Smooth muscle cell (in vitro differentiated cells): ENCODE results near the gene HES5. TPM values are rescaled to one million over a fixed set of nuclear protein-coding genes. Genes with fewer than 3 reads are reported as not detected.

Experiments used
- DNase-seq: peaks from one replicate; lab custom pipeline; 2025; ENCODE audit not compliant: unreplicated experiment; lab: John Stamatoyannopoulos, UW
- H2AFZ ChIP-seq: fragments of 200-600 bp; sonication (generic); 2 replicates; pipeline ENCODE4 v1.6.0; 2016; ENCODE audit warnings: antibody characterized with exemption, low read depth, mild to moderate bottlenecking
- H3F3A ChIP-seq: fragments of 200-600 bp; sonication (generic); 2 replicates; pipeline ENCODE4 v1.6.0; 2017; ENCODE audit warnings: antibody characterized with exemption, low read depth
- H3K27ac ChIP-seq: fragments of 200-600 bp; sonication (generic); 2 replicates; pipeline ENCODE4 v1.5.1; 2016; ENCODE audit warnings: low read depth, mild to moderate bottlenecking
- H3K27me3 ChIP-seq: fragments of 200-600 bp; sonication (generic); 2 replicates; pipeline ENCODE4 v1.6.1; 2016; ENCODE audit warnings: low read depth, mild to moderate bottlenecking
- H3K36me3 ChIP-seq: fragments of 200-600 bp; sonication (generic); 2 replicates; pipeline ENCODE4 v1.5.1; 2016; ENCODE audit warnings: low read depth
- H3K4me1 ChIP-seq: fragments of 200-600 bp; sonication (generic); 2 replicates; pipeline ENCODE4 v1.5.1; 2016; ENCODE audit warnings: low read depth
- H3K4me2 ChIP-seq: fragments of 200-600 bp; sonication (generic); 2 replicates; pipeline ENCODE4 v1.6.0; 2016; ENCODE audit warnings: mild to moderate bottlenecking
- H3K4me3 ChIP-seq: fragments of 200-600 bp; sonication (generic); 2 replicates; pipeline ENCODE4 v1.5.1; 2016; ENCODE audit warnings: mild to moderate bottlenecking
- H3K79me2 ChIP-seq: fragments of 200-600 bp; sonication (generic); 2 replicates; pipeline ENCODE4 v1.6.0; 2016; ENCODE audit warnings: low read depth, mild to moderate bottlenecking
- H3K9ac ChIP-seq: fragments of 200-600 bp; sonication (generic); 2 replicates; pipeline ENCODE4 v1.6.0; 2016; ENCODE audit warnings: low read depth
- H3K9me3 ChIP-seq: fragments of 200-600 bp; sonication (generic); replicated peaks from 2 replicates; pipeline ENCODE4 v1.5.1; 2016; ENCODE audit warnings: low read depth
- H4K20me1 ChIP-seq: fragments of 200-600 bp; sonication (generic); 2 replicates; pipeline ENCODE4 v1.6.0; 2016; ENCODE audit warnings: low read depth
- CTCF ChIP-seq: fragments of 200-600 bp; sonication (generic); IDR thresholded peaks from 2 replicates; pipeline ENCODE4 v1.5.1; 2017; ENCODE audit warnings: borderline replicate concordance, mild to moderate bottlenecking, antibody characterized with exemption; ENCODE audit not compliant: insufficient read depth, poor library complexity, severe bottlenecking
- WGBS: methylation state at CpG from one replicate; pipeline ENCODE4 v1.1.7; 2016; ENCODE audit warnings: low lambda C conversion rate; 5-methylcytosine and 5-hydroxymethylcytosine counted together
- polyA plus RNA-seq: library from polyadenylated mRNA; unstranded; fragments of >200 nt; fragmentation: Nextera tagmentation; extraction: Ambion mirVana; gene quantifications from 2 replicates; pipeline ENCODE4 v1.2.1, GENCODE V29; 2016
- total RNA-seq: library from RNA; depleted of rRNA; stranded (reverse); fragments of >200 nt; gene quantifications from 2 replicates; pipeline ENCODE4 v1.2.3, GENCODE V29; 2014

The HES5 gene
- total and polyA plus RNA-seq, 2 experiments from 2014 or later, result 1.6 to 1.7 TPM

GRCh38 chr1:2507744-2508155 is 22.3 kb downstream of the HES5 start:
- H3K4me2 ChIP-seq, result no peak overlapping the region
- no peaks in the 10 kb centered on the region for H3F3A ChIP-seq
- no peak overlapping the region for H2AFZ ChIP-seq
- H3K36me3 ChIP-seq, result no peaks in the 10 kb centered on the region
- WGBS, result 96% methylated on average over 4 of the region's 6 CpGs
- no peaks in the 10 kb centered on the region for H3K27me3 ChIP-seq
- H3K79me2 ChIP-seq, result no peaks in the 10 kb centered on the region
- no peaks in the 10 kb centered on the region for H3K4me1 ChIP-seq
- no peak overlapping the region for H3K9ac ChIP-seq
- no peak for TF ChIP-seq CTCF
- DNase-seq, result no peak
- H3K4me3 ChIP-seq, result no peak overlapping the region
- no peak overlapping the region for H3K27ac ChIP-seq
- H3K9me3 ChIP-seq, result no peaks in the 10 kb centered on the region
- H4K20me1 ChIP-seq, result peaks cover 39% of the 10 kb centered on the region

GRCh38 chr1:2506901-2507565 is 23.0 kb downstream of the HES5 start:
- WGBS, result 63% methylated on average over 15 of the region's 15 CpGs
- Histone ChIP-seq H3K36me3 (no peaks in the 10 kb centered on the region), H2AFZ (no peak overlapping the region), H3F3A (no peaks in the 10 kb centered on the region), H4K20me1 (peaks cover 32% of the 10 kb centered on the region), H3K4me2 (no peak overlapping the region), H3K9me3 (no peaks in the 10 kb centered on the region), H3K9ac (no peak overlapping the region), H3K4me3 (no peak overlapping the region), H3K4me1 (no peaks in the 10 kb centered on the region), H3K27me3 (no peaks in the 10 kb centered on the region), H3K27ac (no peak overlapping the region), H3K79me2 (no peaks in the 10 kb centered on the region)
- TF ChIP-seq CTCF, result no peak
- no peak for DNase-seq

DNA sequence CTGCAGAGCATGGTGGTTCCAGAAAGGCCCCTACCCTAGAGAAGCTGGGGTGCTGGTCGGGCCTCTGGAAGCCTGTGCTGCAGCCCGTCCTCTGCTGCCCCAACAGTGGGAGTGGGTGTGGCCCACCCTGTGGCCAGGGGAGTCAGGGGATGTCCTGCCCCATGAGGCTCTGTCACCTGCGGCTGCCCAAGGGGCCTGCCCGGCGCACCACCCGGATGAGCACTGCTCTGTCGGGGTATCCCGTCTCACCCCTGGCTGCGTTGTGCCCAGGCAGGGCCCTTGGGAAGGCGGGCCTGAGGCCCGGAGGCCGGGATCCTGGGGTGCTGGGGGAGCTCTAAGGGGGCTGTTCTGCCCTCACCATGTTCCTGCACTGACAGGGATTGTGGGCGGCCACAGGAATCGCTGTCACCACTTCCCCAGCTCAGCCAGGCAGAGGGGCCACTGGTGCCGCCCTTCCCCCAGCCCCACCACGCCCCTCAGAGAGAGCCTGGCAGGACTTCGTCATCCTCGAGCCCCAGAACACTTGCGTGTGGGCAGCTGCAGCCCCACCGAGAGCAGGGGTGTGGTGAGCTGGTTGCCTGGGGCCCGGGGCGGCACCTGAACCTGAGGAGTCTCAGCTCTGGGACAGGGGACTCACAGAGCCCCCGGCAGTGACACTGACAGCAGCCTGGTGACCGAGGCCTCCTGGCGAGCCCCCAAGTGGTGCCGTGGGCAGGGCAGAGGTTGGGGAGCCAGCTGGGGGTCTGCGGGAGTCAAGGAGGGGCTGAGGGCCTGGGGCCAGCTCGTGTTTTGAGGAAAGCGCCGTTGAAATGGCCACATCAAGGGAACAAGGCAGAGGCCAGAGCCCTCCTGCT is 23.8 kb downstream of the HES5 start:
- no peaks in the 10 kb centered on the region for H3K9me3 ChIP-seq
- H2AFZ ChIP-seq, result no peak overlapping the region
- no peak overlapping the region for H3K4me3 ChIP-seq
- no peaks in the 10 kb centered on the region for H3K36me3 ChIP-seq
- DNase-seq, result no peak
- no peak overlapping the region for H3K9ac ChIP-seq
- H3K27ac ChIP-seq, result no peak overlapping the region
- H3K4me2 ChIP-seq, result no peak overlapping the region
- TF ChIP-seq CTCF, result no peak
- WGBS, result 88% methylated on average over 27 of the region's 30 CpGs
- no peaks in the 10 kb centered on the region for H3K27me3 ChIP-seq
- no peaks in the 10 kb centered on the region for H3F3A ChIP-seq
- no peaks in the 10 kb centered on the region for H3K79me2 ChIP-seq
- peaks cover 29% of the 10 kb centered on the region for H4K20me1 ChIP-seq
- H3K4me1 ChIP-seq, result no peaks in the 10 kb centered on the region
